NCI-H446 treated with DMSO at 0.1 percent for 48 hours (cell line): ENCODE data around the gene SUFU.

Experiments used
- DNase-seq: peaks from one replicate; lab custom pipeline; 2025; lab: John Stamatoyannopoulos, UW

The SUFU gene

GRCh38 chr10:102674566-102674965 lies 170.8 kb downstream of the SUFU start:
- no peak for DNase-seq

GRCh38 chr10:102675011-102675665 lies 171.4 kb downstream of the SUFU start:
- DNase-seq, result no peak

- no peak for DNase-seq
These were observed 172.1 kb downstream of the SUFU start for GRCh38 chr10:102675666-102676533.

- DNase-seq, result no peak
These were observed 173.0 kb downstream of the SUFU start for GRCh38 chr10:102676534-102677315.

GRCh38 chr10:102677331-102678067 lies 173.7 kb downstream of the SUFU start:
- no peak for DNase-seq

GRCh38 chr10:102678068-102678400 lies 174.3 kb downstream of the SUFU start:
- DNase-seq, result no peak

- no peak for DNase-seq
These were observed 175.1 kb downstream of the SUFU start for GRCh38 chr10:102678842-102679289.

GRCh38 chr10:102679596-102679995 lies 175.8 kb downstream of the SUFU start:
- no peak for DNase-seq

GRCh38 chr10:102681696-102682095 lies 177.9 kb downstream of the SUFU start:
- no peak for DNase-seq

GRCh38 chr10:102682416-102682815 lies 178.6 kb downstream of the SUFU start:
- no peak for DNase-seq

GRCh38 chr10:102682981-102683380 lies 179.2 kb downstream of the SUFU start:
- DNase-seq, result no peak
